Breast epithelium (tissue), 3 donors: ENCODE data around the gene HIPK2.

Experiments
- POLR2AphosphoS5 ChIP-seq, 3 donors: sonication (generic); formaldehyde crosslinking; IDR thresholded peaks; one replicate each; pipeline ENCODE4 v1.6.1; 2017; ENCODE audit warnings: antibody characterized with exemption in 3 of 3
- TF ChIP-seq, protein P1 (sequence below), 3 donors: fragments of 450-650 bp; IDR thresholded peaks; one replicate each; pipeline ENCODE4 v1.5.1; 2016 to 2017; ENCODE audit warnings: antibody characterized with exemption in 3 of 3, mild to moderate bottlenecking in 3 of 3, moderate library complexity in 3 of 3

DNA sequence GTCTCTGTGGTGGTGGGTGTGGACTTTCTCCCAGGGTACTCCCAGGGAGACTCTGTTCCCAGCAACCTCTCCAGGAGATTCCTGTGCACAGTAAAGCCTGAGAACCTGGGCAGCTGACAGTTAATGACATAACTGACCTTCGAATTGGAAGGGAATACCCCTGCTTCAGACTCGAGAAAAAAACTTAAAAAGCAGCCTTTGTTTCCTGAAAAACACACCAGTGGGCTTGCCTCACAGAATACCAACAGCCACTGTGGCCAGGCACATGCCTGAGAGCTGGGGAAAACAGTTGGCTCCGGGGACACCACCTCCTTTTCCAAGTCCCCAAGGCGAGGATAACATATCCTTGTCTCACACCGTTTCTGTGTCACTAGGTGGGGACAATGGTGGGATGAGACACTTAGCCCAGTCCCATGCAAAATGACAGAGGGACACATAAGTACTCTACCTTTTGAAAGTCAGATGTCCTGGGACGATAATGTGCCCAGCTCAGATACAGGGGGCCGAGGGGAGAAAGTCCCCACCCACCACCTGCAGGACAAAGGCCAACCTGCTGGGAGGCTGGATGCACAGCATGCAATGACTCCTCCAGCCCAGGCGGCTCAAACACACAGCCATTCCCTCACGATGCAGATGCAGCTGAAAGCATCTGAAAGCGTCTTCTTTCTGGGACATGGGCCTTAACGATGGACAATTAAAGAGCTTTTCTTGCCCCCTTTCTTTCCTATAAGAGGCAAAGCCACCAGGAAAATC, 65.6 kb downstream of the HIPK2 start:
- TF ChIP-seq, protein P1, sequence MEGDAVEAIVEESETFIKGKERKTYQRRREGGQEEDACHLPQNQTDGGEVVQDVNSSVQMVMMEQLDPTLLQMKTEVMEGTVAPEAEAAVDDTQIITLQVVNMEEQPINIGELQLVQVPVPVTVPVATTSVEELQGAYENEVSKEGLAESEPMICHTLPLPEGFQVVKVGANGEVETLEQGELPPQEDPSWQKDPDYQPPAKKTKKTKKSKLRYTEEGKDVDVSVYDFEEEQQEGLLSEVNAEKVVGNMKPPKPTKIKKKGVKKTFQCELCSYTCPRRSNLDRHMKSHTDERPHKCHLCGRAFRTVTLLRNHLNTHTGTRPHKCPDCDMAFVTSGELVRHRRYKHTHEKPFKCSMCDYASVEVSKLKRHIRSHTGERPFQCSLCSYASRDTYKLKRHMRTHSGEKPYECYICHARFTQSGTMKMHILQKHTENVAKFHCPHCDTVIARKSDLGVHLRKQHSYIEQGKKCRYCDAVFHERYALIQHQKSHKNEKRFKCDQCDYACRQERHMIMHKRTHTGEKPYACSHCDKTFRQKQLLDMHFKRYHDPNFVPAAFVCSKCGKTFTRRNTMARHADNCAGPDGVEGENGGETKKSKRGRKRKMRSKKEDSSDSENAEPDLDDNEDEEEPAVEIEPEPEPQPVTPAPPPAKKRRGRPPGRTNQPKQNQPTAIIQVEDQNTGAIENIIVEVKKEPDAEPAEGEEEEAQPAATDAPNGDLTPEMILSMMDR (IDR thresholded peaks at IDR 0.05), result no peak
- no peak for TF ChIP-seq POLR2AphosphoS5 (IDR thresholded peaks at IDR 0.05)
